Breast epithelium (tissue), 4 donors: ENCODE measurements around the gene SRRM2. TPM values are rescaled to one million over a fixed set of nuclear protein-coding genes. Genes with fewer than 3 reads are reported as not detected.
"Not testable (repeated sequence)": the region's sequence is repeated elsewhere in the genome, so short reads cannot be mapped to it uniquely, and the experiment has no call there.

Experiments used
- DNase-seq, 2 donors: peaks; one replicate each; pipeline ENCODE4 v3.0.0-alpha.2; 2019; ENCODE audit warnings: low spot score in 2 of 2
- H3K27ac ChIP-seq, 2 donors: fragments of 200-600 bp; sonication (generic) in 1 of 2; one replicate each; pipeline ENCODE4 v1.5.1; 2016 to 2019; ENCODE audit warnings: mild to moderate bottlenecking in 1 of 2
- H3K27me3 ChIP-seq, 2 donors: fragments of 200-600 bp; sonication (generic) in 1 of 2; one replicate each; pipeline versions ENCODE4 v1.5.1 to v1.6.0; 2017 to 2019; ENCODE audit warnings: control low read depth in 1 of 2, mild to moderate bottlenecking in 1 of 2
- H3K36me3 ChIP-seq: fragments of 200-600 bp; one replicate; pipeline ENCODE4 v1.5.1; 2019
- H3K4me1 ChIP-seq, 2 donors: fragments of 200-600 bp; sonication (generic); one replicate each; pipeline ENCODE4 v1.5.1; 2016 to 2019; ENCODE audit warnings: control low read depth in 1 of 2
- H3K4me3 ChIP-seq, 3 donors: fragments of 200-600 bp; sonication (generic); 1 replicate in 2 of 3; 2 replicates in 1 of 3; pipeline ENCODE4 v1.5.1; 2016 to 2019; ENCODE audit warnings: mild to moderate bottlenecking in 3 of 3, moderate library complexity in 2 of 3
- H3K9me3 ChIP-seq, 2 donors: fragments of 200-600 bp; sonication (generic) in 1 of 2; one replicate each; pipeline ENCODE4 v1.5.1; 2016 to 2019; ENCODE audit warnings: control low read depth in 1 of 2
- CTCF ChIP-seq, 3 donors: fragments of 450-650 bp; IDR thresholded peaks; one replicate each; pipeline ENCODE4 v1.5.1; 2016 to 2017; ENCODE audit warnings: antibody characterized with exemption in 3 of 3, mild to moderate bottlenecking in 3 of 3, moderate library complexity in 3 of 3
- POLR2A ChIP-seq: fragments of 450-650 bp; IDR thresholded peaks from one replicate; pipeline ENCODE4 v1.6.1; 2016; ENCODE audit warnings: antibody characterized with exemption, mild to moderate bottlenecking, moderate library complexity
- POLR2AphosphoS5 ChIP-seq, 3 donors: sonication (generic); formaldehyde crosslinking; IDR thresholded peaks; one replicate each; pipeline ENCODE4 v1.6.1; 2017; ENCODE audit warnings: antibody characterized with exemption in 3 of 3
- intact Hi-C: fragments of 100-400 bp; cut with DNase I; formaldehyde crosslinking; loops from one replicate; pipeline ENCODE4 v1.15.1; 2023; ENCODE audit warnings: low total_unique reads
- total RNA-seq, 3 donors: library from RNA; depleted of rRNA; stranded (reverse); fragments of >200 nt; gene quantifications; one replicate each; pipeline ENCODE4 v1.1.0, GENCODE V29; 2016

SRRM2 gene
- total RNA-seq, 3 donors from 2014 or later = 229 to 416 (median 388) TPM

DNA sequence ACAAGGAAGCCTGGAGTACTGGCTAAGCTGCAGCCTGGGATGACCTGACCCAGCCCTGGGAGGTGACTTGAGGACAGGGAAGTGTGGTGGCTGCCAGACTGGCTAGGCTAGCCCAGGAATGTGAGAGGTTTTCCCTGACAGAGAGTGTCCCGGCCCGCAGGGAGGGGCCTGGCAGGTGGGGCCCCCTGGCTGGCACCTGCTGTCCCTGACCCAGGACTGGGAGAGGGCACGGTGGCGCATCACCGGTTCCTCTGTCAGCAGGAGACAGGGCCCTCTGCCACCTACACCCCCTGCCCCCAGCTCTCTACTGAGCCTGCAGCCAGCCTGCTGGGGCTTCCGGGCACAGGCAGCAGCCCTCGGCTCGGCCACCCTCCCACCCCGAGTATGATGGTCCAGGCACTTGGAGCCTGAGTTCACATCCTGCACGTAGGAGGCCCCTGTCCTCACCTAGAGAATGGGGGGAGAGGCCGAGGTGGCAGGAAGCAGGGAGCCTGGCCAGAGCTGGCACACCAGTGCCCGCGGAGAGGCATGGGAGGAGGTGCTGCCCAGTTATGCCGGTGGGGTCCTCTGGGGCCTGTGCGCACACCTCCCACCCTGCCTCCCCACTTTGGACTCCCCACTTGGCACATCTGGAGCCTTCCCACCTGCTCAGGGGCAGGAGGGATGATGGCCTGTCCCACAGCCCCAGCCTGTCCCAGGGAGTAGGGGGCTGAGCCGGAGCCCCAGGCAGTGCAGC, 32.9 kb upstream of the SRRM2 start:
- Histone ChIP-seq H3K4me3 (peak overlapping the region in 1 of 3 donors; percentile 85), H3K27ac (peak overlapping the region; percentile 82 to 92)
- DNase-seq = peak; percentile 67 to 76

GRCh38 chr16:2720064-2720457, 32.4 kb upstream of the SRRM2 start, which contains the start of gene PRSS27:
Gene PRSS27 (minus strand): TSS chr16:2720224. CDS start chr16:2720160, 64 bp downstream.
- TF ChIP-seq CTCF (IDR thresholded peaks at IDR 0.05) = no peak
- TF ChIP-seq POLR2A = no peak
- no peak for TF ChIP-seq POLR2AphosphoS5 (IDR thresholded peaks at IDR 0.05)
- peak within 1 kb of the TSS; percentile 82 to 92 for H3K27ac ChIP-seq
- no peaks in the 10 kb centered on the region for H3K9me3 ChIP-seq
- H3K4me3 ChIP-seq = peak within 1 kb of the TSS; percentile 61 to 85 (median 68)
- no peaks in the 10 kb centered on the region for H3K27me3 ChIP-seq
- peak in 1 of 2 donors; percentile 28 for DNase-seq
- intact Hi-C loops = no loop called here
- peaks cover 6 to 22% of the 10 kb centered on the region in 2 donors for H3K4me1 ChIP-seq
- H3K36me3 ChIP-seq = no peaks in the 10 kb centered on the region

More for the DNA sequence above, 32.9 kb upstream of the SRRM2 start:
- no peaks in the 10 kb centered on the region for H3K27me3 ChIP-seq
- H3K36me3 ChIP-seq = no peaks in the 10 kb centered on the region
- intact Hi-C loops = no loop called here
- H3K4me1 ChIP-seq = peaks cover 6 to 22% of the 10 kb centered on the region in 2 donors
- TF ChIP-seq POLR2A = no peak
- no peak for TF ChIP-seq POLR2AphosphoS5 (IDR thresholded peaks at IDR 0.05)
- TF ChIP-seq CTCF (IDR thresholded peaks at IDR 0.05) = no peak
- H3K9me3 ChIP-seq = no peaks in the 10 kb centered on the region

GRCh38 chr16:2720719-2721633, 31.5 kb upstream of the SRRM2 start:
- peak; percentile 64 to 81 for DNase-seq
- Histone ChIP-seq H3K4me1 (peaks cover 6 to 18% of the 10 kb centered on the region in 2 donors), H3K36me3 (no peaks in the 10 kb centered on the region), H3K27ac (peak overlapping the region; percentile 82 to 92), H3K9me3 (no peaks in the 10 kb centered on the region), H3K27me3 (no peaks in the 10 kb centered on the region), H3K4me3 (peak overlapping the region; percentile 61 to 85 (median 68))
- no peak for TF ChIP-seq POLR2AphosphoS5 (IDR thresholded peaks at IDR 0.05)
- TF ChIP-seq CTCF (IDR thresholded peaks at IDR 0.05) = peak in 1 of 3 donors; percentile 39
- intact Hi-C loops = no loop called here

DNA sequence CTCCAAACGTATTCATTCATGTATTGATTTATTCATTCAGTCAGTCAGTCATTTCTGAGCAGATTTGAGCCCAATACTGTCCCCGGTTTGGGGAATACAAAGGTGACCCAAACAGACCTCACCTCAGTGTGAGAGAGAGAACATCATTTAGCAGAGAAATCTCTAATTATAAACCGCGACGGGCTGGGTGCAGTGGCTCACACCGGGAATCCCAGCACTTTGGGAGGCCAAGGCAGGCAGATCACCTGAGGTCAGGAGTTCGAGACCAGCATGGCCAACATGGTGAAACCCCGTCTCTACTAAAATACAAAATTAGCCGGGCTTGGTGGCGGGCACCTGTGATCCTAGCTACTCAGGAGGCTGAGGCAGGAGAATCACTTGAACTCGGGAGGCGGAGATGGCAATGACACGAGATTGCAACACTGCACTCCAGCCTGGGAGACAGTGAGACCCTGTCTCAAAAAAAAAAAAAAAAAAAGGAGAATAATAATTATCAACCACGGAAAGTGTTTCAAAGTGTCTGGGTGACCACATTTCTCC, 30.7 kb upstream of the SRRM2 start:
- H3K9me3 ChIP-seq, DNase-seq, H3K36me3 ChIP-seq, H3K27me3 ChIP-seq, intact Hi-C loops: not testable (repeated sequence)
- H3K4me3 ChIP-seq = peak overlapping the region; percentile 61 to 85 (median 68)
- H3K4me1 ChIP-seq = peaks cover 6 to 12% of the 10 kb centered on the region in 2 donors
- H3K27ac ChIP-seq = peak overlapping the region; percentile 82 to 92

DNA sequence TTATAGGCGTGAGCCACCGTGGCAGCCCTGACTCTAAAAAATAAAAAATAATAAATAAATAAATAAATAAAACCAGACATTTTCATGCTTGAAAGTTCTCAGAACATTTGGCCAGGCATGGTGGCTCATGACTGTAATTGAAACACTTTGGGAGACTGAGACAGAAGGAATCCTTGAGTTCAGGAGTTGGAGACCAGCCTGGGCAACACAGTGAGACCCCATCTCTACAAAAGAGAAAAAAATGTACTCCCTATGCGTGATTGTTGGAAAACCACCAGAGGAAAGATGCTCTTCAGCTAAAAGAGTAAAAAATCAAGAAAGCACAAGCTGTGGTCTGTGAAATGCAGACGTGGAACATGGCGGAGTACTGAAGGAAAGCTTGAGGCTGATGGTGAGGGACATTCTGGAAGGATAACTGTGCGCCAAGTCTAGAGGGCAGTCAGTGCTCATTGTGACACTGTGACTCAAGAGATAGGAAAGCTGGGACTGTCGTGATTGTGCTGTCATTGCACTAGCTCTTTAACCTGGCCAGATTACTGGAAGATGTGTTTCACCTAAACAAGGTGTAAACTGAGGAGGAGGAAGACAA, 28.3 kb upstream of the SRRM2 start:
- no peak for TF ChIP-seq POLR2A
- no peak for TF ChIP-seq CTCF (IDR thresholded peaks at IDR 0.05)
- no peak for TF ChIP-seq POLR2AphosphoS5 (IDR thresholded peaks at IDR 0.05)
- no peaks in the 10 kb centered on the region for H3K9me3 ChIP-seq
- peaks cover 6 to 12% of the 10 kb centered on the region in 2 donors for H3K4me1 ChIP-seq
- no peak overlapping the region for H3K4me3 ChIP-seq
- no peak overlapping the region for H3K27ac ChIP-seq
- no peak for DNase-seq
- H3K27me3 ChIP-seq = no peaks in the 10 kb centered on the region
- intact Hi-C loops = no loop called here
- no peaks in the 10 kb centered on the region for H3K36me3 ChIP-seq
